NCI-H2107 treated with DMSO at 0.1 percent for 48 hours (cell line): Measurements from ENCODE around the gene SRSF3.
A peak's percentile ranks its signal among the peaks of the same experiment; 100 is the strongest.
"Not testable (repeated sequence)": the region's sequence is repeated elsewhere in the genome, so short reads cannot be mapped to it uniquely, and the experiment has no call there.

Experiments
- DNase-seq: peaks from one replicate; lab custom pipeline; 2025; ENCODE audit not compliant: unreplicated experiment; lab: John Stamatoyannopoulos, UW

SRSF3 gene

DNA sequence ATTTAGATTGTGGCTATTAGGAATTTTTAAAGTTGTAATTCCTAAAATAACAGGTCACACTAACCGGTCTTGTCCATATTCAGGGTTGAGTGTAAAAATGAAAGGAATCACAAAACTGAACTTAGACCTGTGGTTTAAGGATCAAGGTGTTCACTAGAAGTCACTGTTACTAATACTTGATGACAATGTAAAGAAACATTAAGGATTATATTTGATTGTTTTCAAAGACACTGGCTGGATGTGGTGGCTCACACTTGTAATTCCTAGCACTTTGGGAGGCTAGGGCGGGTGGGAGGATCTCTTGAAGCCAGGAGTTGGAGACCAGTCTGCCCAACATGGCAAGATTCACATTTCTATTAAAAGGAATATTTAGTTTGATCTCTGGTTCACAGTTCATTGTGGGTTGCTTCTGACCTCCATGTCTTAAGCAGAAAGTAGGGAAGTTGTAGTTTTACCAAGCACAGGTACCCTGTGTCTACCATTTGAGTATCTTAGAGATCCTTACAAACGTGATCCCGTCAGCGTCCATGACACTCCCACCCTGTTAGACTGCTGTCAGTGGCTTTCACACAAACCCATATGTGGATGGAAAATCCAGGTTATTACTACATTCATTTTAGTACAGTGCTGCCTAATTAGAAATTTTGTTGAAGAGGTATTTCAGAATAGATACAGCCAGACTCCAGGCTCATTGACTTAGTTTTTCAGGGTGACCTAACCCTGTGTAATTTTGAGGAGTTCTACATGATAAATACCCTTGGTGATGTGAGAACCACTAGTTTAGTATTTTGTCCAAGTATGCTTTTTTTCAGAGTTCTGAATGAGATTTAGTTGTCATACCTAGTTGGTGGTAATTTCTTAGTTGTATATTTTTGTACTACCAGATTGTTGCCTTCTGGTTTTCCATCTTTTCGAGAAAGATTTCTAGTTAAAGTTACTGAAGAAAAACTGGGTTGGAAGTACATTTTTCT, 10.2 kb downstream of the SRSF3 start:
- DNase-seq = no peak

DNA sequence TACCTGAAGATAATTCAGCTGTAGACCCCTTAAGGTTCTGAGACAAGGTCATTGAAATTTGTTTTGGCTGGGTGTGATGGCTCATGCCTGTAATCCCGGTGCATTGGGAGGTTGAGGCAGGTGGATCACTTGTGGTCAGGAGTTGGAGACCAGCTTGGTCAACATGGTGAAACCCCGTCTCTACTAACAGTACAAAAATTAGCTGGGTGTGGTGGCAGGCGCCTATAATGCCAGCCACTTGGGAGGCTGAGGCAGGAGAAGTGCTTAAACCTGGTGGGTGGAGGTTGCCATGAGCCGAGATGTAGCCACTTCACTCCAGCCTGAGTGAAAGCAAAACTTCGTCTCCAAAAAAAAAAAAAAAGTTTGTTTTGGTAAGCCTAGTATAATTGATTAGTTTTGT, 11.0 kb downstream of the SRSF3 start:
- no peak for DNase-seq

DNA sequence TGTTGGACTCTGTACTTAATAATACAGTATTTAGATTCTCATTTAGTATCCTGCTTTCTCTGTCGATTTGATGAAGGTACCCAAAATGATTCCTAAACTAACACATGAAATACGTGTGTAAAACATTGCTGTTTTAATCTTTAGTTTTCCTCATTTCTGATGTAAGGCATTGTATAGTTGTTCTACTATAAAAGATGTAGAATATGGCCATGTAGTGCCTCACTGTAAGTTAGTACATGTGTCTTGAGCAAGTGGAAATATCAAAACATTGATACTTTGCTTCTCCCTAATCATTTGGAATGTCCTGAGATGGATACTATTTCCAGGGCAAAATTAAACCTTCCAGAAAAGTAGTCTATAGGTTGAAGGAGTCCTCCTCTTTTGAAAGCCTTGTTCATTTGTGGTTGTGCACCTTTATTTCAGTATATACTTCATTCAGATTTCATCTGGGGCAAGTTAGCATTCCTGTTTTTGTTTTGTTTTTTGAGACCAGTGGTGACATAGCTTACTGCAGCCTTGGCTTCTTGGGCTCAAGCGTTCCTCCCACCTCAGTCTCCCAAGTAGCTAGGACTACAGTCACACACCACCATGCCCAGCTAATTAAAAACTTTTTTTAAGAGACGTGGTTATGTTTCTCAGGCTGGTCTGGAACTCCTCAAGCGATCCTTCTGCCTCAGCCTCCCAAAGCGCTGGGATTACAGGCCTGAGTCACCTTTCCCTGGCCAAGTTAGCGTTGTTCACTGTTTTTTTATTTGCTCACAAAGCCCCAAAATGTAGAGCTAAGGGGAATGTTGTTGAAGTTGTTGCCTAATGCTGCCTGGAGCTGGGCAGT, 11.6 kb downstream of the SRSF3 start:
- DNase-seq = no peak

DNA sequence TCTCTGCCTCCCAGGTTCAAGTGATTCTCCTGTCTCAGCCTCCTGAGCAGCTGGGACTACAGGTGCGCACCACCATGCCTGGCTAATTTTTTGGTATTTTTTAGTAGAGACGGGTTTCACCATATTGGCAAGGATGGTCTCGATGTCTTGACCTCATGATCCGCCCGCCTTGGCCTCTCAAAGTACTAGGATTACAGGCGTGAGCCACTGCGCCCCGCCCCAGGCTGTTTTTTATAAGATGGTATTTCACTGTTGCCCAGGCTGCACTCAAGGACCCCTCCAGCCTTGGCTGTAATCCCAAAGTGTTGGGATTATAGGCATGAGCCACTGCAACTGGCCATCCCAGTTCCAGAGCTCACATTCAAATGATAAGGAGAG, 13.1 kb downstream of the SRSF3 start:
- DNase-seq = not testable (repeated sequence)

DNA sequence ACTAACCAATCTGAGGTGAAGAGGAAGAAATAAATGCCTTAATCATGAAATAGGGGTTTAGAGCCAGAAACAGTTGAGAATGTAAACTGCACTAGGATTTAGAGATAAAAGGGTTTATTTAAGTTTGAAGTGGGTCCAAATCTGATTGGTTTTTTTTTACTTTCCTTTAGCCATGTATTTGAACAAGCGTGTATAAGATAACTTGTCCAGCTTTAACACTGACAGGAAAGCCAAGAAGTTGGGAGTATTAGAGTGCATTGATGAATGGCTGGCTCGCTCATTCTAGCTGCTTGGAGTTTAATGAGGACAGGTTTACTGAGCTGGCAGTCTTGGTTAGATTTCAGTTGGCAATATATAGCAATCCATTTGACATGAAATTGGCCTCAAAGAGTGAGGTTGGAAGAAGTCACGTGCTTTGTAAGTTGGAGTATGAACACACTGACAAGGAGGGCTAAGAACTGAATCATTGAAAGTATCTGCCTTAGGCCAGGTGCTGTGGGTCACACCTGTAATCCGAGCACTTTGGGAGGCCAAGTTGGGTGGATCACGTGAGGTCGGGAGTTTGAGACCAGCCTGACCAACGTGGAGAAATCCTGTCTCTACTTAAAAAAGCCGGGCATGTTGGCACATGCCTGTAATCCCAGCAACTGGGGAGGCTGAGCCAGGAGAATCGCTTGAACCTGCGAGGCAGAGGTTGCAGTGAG, 13.7 kb downstream of the SRSF3 start:
- DNase-seq = no peak

DNA sequence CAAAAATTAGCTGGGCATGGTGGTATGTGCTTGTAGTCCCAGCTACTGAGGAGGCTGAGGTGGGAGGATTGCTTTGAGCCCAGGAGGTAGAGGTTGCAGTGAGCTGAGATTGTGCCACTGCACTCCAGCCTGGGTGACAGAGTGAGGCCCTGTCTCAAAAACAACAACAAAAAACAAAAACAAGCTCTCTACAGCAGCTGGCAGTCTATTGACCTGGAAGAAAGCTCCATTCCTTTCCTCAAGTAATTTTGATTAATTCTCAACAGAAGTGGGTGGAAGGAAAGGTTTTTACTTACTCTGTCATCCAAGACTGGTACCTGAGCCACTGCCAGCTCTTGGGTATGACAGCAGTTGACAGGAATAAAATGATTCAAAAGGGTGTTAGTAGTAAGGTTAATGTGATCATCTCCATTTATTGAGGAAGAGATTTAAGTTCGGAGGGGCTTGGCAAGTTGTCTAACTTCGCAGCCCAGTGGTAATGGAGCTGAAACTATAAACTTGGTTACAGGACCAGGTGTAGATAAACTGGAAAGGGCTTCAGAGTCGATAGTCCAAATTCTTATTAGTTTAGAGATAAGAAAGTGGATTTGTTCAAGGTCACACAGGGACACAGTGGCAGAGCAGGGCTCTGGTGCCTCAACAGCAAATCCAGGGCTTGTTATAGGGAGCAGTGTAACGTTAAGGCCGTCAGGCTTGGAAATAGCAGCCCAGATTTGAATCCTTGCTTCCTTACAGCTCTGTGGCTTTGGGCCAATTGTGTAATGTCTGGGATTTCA, 14.8 kb downstream of the SRSF3 start:
- no peak for DNase-seq

DNA sequence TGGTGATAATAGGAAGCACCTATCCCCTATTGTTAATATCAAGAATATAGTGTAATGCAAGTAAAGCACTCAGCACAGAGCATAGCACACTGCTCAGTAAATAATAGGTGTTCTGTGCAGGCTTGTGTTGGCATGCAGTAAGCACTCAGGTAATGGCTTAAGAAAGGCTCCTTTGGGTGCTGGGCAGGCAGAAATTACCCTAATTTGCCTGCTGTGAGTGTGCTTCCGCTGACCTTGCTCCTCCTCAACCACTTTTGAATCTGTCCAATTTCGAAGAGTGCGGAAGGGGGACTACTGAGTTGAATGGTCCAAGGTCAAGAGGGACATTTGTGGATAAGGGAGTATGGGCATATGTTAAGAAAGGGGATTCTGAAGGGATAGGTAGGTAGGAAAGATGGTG, 15.4 kb downstream of the SRSF3 start:
- DNase-seq = no peak

DNA sequence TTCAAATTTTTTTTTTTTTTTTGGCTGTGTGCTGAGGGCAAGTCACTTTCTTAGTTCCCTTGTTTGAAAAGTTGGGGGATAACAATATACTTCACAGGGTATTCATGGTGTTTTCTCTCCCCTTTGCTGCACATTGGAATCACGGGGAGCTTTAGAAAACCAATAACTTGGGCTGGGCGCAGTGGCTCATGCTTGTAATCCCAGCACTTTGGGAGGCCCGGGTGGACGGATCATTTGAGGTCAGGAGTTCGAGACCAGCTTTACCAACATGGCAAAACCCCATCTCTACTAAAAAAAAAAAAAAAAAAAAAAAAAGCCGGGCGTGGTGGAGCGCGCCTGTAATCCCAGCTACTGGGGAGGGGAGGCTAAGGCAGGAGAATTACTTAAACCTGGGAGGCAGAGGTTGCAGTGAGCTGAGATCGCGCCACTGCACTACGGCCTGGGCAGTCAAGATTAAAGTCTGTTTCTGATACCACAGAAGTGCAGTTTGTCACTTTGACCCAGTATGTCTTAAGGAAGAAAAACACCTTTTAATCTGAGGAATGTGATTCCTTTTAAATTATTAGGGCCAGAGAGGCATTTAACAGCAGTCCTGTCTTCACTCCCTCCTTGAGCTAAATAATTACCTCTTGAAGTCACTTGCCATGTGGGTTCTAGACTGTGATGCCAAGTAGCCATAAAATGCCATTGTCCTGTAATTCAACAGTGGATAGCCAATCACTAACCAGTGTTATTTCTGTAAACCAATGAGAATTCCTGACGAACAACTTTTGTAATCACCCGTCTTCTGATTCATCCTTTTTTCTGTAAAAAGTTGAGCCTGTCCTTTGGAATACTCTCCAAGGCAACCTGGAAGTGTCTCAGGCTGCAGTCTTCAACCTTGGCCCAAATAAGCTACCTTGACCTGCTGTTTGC, 16.1 kb downstream of the SRSF3 start:
- no peak for DNase-seq

DNA sequence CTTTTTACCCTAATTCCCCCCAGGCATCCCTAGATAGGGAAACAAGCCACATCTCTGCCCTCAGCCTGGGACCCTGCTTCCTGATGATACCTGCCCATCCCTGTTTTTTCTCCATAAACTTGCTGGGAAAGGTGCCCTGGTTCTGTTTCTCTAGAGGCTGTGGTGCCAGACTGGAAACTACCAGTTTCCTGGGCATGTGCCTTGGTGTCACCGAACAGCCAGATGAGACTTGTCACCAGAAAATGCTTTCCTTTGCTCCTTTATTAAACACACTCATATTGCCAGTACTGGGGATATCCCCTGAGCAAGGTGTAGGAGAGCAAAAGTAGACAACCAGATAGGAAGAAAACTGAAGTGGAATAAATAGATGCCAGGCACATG, 16.8 kb downstream of the SRSF3 start:
- DNase-seq = no peak

DNA sequence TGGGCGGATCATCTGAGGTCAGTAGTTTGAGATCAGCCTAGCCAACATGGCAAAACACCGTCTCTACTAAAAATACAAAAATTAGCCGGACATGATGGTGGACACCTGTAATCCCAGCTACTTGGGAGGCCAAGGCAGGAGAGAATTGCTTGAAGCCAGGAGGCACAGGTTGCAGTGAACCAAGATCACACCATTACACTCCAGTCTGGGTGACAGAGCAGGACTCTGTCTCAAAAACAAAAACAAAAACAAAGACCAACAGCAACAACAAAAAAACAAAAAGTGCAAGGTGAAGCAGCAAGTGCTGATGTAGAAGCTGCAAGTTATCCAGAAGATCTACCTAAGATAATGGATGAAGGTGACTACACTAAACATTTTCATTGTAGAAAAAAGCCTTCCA, 17.5 kb downstream of the SRSF3 start:
- not testable (repeated sequence) for DNase-seq

DNA sequence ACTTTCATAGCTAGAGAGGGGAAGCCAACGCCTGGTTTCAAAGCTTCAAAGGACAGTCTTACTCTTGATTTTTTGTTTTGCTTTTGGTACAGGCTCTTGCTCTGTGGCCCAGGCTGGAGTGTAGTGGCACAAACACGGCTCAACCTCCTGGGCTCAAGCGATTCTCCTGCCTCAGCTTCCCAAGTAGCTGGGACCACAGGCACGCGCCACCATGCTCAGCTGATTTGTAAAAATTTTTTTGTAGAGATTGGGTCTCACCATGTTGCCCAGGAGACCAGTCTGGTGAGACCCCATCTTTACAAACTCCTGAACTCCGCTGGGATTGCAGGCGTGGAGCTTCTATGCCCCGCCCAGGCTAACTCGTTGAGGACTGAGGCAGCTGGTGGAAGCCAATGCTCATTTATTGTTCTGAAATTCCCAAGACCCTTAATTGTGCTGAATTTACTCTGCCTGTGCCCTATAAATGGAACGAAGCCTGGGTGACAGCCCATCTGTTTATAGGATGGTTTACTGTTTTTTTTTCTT, 18.0 kb downstream of the SRSF3 start:
- DNase-seq = no peak

DNA sequence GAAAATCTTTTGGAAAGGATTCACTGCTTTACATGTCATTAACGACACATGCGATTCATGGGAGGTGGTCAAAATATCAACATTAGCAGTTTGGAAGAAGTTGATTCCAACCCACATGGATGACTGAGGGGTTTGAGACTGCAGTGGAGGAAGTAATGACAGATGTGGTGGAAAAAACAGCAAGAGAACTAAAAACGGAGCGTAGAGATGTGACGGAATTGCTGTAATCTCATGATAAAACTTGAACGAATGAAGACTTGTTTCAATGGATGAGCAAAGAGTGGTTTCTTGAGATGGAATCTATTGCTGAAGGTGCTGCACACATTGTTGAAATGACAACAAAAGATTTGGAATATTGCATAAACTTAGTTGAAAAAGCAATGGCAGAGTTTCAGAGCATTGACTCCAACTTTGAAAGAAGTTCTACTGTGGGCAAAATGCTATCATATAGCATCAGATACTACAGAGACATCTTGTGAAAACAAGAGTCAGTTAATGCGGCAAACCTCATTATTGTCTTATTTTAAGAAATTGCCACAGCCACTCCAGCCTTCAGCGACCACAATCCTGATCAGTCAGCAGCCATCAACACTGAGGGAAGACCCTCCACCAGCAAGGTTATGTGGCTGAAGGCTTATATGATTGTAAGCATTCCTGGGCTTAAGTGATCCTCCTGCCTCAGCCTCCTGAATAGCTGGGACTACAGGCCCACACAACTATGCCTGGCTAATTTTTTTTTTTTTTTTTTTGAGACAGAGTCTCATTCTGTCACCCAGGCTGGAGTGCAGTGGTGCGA, 19.2 kb downstream of the SRSF3 start:
- DNase-seq = no peak

DNA sequence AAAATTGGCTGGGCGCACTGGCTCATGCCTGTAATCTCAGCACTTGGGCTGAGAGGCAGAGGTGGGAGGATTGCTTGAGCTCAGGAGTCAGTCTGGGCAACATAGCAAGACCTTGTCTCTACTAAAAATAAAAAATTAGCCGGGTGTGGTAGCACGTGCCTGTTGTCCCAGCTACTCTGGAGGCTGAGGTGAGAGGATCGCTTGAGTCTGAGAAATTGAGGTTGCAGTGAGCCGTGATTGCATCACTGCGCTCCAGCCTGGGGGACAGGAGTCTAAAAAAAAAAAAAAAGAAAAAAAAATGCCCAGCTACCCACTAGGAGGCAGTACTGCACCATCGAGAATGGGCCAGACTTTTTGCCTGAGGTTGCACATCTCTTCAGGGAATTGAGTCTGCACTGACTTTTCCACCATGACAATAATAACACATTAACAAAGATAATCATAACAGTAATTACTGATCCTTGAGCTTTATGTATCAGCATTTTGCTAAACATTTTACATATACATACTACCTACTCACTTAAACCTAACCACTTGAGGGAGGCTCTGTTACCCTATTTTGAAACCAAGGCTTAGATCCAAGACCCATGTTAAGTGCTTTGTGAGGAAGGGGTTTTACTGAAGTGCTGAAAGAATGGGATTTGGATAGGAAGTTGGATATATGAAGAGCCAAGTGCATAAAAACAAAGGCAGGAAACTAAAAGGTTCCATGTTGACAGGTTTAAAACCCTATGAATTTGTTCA, 21.0 kb downstream of the SRSF3 start:
- DNase-seq = peak; percentile 15

DNA sequence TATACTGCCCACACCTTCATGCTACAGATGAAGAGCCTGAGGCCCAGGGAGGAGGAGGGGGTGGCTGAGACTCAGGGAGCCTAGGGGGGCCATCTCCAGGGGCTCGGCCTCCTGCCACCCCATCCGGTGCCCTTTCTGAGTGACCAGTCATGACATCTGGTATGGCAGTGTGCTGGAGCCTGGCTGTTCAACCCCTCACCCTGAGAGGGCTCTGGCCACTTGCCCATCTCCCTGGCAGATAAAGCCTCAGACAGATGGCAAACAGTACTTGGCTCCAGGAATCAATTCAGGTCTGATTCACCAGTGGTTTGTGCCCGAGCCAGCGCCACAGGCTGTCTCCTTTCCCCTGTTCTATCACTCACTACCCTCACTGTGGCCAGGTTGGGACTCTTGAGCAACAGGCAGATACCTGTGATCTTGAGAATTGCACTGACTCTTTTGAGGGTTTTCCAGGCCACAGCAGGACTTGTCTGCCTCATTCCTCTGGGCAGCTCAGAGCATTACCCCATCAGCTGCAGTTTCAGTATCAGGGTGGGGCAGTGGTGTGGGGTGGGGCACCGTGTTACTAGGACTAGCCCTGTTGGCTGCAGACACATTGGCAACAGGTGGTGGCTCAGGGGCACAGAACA, 22.8 kb downstream of the SRSF3 start:
- DNase-seq = peak; percentile 39

DNA sequence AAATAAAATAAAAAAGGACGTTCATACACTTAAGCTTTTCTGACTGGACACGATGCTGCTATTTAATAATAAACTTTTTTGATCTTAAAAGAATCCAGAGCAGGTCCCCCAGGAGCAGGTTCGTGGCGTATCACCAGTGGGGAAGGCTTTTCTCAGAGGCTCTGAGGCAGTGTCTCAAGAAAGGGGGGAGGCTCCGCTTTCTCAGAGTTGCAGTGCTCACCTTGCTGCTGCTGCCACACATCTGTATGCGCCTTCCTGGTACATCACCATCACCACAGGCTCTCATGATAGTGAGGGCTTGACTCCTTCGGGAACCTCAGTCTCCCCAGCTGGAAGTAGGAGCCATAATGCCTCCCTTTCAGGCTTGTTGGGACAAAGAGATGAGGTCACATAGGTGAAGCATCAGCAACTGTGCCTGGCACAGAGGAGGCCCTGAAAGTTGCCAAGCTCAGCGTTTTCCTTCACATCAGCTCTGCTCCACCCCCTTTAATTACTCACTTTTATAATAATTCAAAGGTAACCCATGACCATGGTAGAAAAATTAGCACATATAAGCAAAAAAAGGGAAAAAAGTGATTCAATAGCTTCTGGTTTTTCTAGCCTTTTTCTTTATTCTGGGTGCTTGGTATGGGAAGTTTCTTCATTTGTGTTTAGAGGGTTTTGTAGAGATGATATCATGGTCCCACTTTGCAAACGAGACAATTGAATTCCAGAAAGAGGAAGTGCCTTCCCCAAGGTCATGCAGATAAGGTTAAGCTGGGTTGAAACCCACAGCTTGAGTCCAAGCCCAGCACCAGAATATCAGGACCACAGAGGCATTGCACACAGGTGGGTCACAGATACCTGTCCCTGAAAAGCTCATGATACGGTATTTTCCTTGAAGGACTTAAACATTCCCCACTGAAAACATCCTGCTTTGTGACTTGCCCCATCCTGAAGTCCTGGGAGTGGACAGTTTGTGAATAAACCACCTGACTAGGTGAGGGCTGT, 24.5 kb downstream of the SRSF3 start:
- DNase-seq = no peak

DNA sequence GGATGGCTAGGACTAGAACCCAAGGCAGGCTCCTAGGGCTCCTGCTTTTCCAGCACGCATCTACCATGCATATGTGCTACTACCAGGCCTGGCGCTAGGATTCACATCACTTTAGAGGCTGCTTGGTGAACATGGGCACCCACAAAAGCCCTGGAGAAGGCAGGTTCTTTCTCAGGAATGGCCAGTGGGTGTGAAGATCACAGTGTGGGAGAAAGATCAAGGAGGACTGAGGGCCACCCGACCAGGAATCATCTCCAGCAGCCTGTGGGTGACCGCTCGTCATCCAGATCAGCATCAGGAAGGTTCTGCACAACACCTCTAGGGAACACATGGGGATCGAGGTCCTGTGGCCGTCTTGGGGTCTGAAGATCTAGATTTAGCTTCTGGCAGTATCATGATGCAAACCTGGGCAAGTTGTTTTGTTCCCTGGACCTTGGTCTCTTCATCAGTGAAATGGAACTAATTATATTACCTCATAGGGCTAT, 27.3 kb downstream of the SRSF3 start:
- no peak for DNase-seq
